HCEC 1CT (cell line): Measurements from ENCODE around the gene ITPR1.

ENCODE experiments used
- DNase-seq: peaks from one replicate; pipeline ENCODE4 v3.0.0-alpha.2; 2017

The ITPR1 gene

GRCh38 chr3:4882548-4882947, 389.4 kb downstream of the ITPR1 start:
- no peak for DNase-seq

- DNase-seq: no peak
Observed at GRCh38 chr3:4883011-4883410, 389.9 kb downstream of the ITPR1 start.

GRCh38 chr3:4884888-4885287, 391.7 kb downstream of the ITPR1 start:
- DNase-seq: no peak

GRCh38 chr3:4885316-4885715, 392.2 kb downstream of the ITPR1 start:
- DNase-seq: no peak

- no peak for DNase-seq
Observed at GRCh38 chr3:4886448-4886847, 393.3 kb downstream of the ITPR1 start.

- DNase-seq: no peak
Observed at GRCh38 chr3:4887177-4887576, 394.0 kb downstream of the ITPR1 start.

GRCh38 chr3:4888913-4889846, 396.0 kb downstream of the ITPR1 start:
- no peak for DNase-seq

GRCh38 chr3:4889896-4890295, 396.7 kb downstream of the ITPR1 start:
- no peak for DNase-seq

- no peak for DNase-seq
Observed at GRCh38 chr3:4894891-4895530, 401.9 kb downstream of the ITPR1 start.

GRCh38 chr3:4895838-4896237, 402.7 kb downstream of the ITPR1 start:
- no peak for DNase-seq
